Raji (cell line): ENCODE results near the gene P4HA2.

ENCODE experiments used
- POLR2A ChIP-seq: IDR thresholded peaks from 2 replicates; pipeline ENCODE4 v1.6.1; 2011; ENCODE audit warnings: low read depth, low read length, control low read depth; ENCODE audit not compliant: insufficient read depth

P4HA2 gene

GRCh38 chr5:132209901-132210545, 17.6 kb downstream of the P4HA2 start:
- no peak for TF ChIP-seq POLR2A

- no peak for TF ChIP-seq POLR2A
These were observed 18.5 kb downstream of the P4HA2 start for GRCh38 chr5:132209131-132209530.

- no peak for TF ChIP-seq POLR2A
These were observed 19.9 kb downstream of the P4HA2 start for GRCh38 chr5:132207778-132208177.

- no peak for TF ChIP-seq POLR2A
These were observed 20.9 kb downstream of the P4HA2 start for GRCh38 chr5:132206782-132207181.

- TF ChIP-seq POLR2A = no peak
These were observed 22.1 kb downstream of the P4HA2 start for GRCh38 chr5:132205385-132206125.

DNA sequence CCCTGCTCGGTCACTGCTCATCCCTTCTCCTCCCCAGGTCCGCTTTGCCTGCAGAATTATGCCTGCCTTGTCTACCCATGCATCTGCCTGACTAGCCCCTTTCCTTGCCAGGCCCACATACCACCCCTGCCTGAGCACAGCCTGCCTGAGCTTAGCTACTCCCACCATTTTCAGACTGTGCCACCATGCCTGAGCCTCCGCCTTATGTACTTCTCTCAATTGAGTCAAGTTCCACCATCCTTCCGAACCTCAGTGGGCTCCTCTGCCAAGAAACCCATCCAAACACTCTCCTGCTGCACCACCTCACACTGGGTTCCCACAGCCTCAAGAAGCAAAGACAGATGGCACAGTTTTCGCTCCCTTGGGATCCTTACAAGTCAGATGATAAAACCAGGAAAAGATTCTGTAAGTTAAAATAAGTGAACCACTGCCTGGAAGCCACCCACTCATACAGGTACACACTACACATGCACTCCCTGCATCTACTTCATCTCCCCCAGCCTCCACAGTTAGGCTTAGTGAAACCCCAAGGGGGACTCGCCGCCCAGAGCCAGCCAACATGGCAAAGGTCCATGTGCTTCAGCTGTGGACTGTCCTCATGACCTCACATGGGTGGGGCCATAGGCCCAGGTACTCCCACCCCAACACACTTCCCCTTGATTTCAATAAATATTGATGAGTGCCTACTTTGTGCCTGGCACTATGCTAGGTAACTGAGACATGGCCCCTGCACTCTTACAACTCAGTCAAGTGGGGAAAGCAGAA, 23.1 kb downstream of the P4HA2 start:
- no peak; the same call in 1 of the 2 replicates for TF ChIP-seq POLR2A

- TF ChIP-seq POLR2A = no peak
These were observed 23.7 kb downstream of the P4HA2 start for GRCh38 chr5:132203916-132204315.

DNA sequence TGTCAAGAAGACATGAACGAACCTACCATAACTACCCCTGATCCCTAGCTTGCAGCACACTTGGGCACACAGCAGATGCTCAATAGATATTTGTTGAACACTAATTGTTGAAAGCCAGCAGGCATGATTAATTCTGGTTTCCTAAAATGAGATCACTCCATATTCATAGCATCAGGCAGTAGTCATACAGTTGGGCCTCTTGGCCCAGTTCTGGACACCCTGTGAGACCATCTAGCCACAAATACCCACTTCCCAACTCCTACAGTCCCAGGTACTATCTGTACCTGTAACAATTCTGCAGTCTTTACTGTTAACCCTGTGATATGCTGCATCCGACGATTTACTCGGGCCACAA, 24.2 kb downstream of the P4HA2 start:
- no peak for TF ChIP-seq POLR2A

GRCh38 chr5:132202711-132203463, 24.8 kb downstream of the P4HA2 start:
- no peak for TF ChIP-seq POLR2A

DNA sequence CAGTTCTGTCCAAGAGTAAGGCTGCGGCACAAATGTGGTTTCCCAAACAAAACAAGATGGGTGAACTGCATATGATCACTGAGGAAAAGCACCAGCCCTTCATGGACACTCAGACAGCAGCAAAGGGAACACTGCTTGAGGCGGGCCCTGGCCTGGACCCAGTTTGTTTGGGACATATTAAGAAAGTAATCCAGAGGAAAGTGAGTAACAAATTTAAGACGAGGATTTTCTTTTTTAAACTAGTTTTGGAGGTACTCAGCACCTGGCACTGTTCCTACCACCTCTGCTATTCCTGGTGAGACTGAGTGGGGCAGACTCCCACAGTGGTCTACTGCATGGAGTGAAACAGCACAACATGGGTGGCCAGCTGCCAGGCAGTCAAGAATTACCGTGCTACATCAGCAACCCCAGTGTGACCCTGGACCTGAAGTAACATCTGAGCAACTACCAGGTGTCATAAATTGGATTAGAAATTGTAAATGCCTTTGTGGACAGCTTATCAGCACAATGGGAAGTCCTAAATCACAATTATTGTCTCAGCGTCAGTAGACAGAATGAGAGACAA, 28.5 kb downstream of the P4HA2 start:
- TF ChIP-seq POLR2A = no peak

- TF ChIP-seq POLR2A = no peak
These were observed 29.1 kb downstream of the P4HA2 start for GRCh38 chr5:132198571-132198970.

DNA sequence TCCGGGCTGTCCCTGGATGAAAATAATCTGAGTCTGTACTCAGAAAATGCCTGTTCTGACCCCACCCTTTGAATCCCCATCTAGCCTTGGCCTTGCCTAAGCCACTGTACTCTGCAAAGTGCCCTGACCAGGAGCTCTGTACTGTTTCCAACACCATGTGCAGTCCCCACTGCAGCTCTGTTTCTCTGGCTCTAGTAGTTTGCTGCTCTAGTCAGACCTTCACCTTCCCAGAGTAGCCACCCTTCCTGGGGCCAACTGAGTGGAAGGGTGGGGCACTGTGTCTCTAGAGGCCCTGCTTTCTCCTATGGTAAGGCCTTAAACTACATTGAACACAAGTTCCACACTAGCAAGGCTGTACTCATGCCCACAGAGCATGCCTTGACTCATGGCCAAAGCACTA, 31.9 kb downstream of the P4HA2 start:
- no peak for TF ChIP-seq POLR2A

GRCh38 chr5:132193165-132193694, 34.4 kb downstream of the P4HA2 start:
- no peak for TF ChIP-seq POLR2A

DNA sequence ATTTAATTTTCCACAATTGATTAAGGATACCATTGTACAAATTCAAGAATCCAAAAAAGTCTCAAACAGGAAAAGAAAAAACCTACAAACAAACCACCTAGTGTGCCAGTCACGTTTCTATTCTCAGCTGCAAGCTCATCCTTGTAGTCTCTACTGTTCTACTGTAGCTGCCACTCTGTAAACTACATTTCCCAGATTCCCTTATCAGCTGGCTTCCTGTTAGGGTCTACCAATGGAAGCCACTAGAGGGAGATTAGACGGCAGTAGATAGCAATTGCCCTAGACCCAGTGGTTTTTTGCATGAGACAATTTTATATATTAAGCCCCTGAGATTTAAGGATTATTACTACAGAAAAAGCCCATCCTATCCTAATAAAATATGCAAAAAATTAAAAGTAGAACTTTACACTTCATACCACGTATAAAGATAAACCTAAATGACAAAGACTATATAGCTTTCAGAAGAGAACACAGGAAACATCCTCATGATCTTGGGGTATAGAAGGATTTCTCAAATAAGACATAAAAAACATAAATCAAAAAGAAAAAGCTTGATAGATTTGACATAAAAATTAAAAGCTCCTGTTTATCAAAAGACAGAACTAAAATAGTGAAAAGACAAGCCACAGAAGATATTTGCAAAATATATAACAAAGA, 37.4 kb downstream of the P4HA2 start:
- TF ChIP-seq POLR2A = no peak
